HG02763 (cell line): ENCODE results near the gene HLA-B.

ENCODE experiments used
- ATAC-seq: cut with Tn5 transposase; IDR thresholded peaks from one replicate; pipeline ENCODE4 v1.9.1; 2021; ENCODE audit warnings: mild to moderate bottlenecking, moderate library complexity; ENCODE audit not compliant: unreplicated experiment

HLA-B gene

DNA sequence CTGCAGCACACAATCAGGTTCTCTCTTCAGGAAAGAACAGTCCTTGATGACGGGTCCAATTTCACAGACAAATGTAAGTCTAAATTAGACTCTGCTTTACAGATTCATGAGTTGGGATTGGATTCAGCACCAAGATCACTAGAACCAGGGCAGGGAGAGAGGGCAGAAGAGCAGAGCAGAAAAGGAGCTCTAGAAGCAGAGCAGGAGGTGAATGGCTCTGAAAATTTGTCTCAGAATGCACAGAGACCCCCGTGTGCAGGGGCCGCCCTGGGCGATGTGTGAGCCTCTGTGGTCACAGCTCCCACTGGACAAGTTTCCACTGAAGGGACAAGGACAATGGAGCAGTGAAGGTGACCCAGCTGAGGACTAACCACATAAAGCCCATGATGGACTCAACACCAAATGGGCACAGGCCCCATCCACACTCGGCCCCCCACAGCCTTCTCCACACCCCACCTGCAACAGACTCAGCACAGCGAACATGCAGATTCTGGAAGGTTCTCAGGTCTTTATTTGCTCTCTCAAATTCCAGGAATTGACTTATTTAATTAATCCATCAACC is 3.5 kb downstream of the HLA-B start:
- no peak for ATAC-seq

DNA sequence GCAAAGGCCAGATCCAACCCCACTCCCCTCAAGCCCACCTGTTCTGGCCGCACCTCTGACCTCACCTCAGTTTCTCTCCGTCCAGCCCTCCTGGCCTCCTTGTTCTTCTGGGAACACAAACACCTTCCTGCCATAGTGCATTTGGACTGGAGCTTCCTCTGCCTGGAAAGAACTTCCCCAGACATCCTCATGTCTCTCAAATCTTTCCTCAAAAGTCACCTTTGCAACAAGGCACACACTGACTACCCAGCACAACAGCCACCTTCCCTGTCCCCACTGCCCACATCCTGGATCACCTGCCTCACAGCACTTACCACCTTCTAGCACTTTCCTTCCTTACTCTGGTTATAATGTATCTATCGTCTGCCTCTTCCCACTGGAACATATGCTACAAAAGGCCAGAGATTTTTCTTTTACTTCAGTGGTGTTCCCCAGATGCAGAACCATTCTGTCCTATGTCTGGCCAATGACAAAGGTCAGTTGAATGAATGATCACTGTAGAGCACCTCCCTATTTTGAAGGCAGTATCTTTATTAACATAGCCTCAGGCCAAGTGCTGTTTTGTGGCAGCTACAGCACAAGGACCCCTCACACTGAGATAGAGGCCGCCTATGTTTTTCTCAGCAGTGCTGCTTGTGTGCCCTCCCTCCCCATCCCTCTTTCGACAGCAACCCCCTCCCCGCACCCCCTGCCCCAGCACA is 4.1 kb downstream of the HLA-B start:
- no peak for ATAC-seq

GRCh38 chr6:31352310-31352682 is 4.7 kb downstream of the HLA-B start:
- no peak for ATAC-seq

DNA sequence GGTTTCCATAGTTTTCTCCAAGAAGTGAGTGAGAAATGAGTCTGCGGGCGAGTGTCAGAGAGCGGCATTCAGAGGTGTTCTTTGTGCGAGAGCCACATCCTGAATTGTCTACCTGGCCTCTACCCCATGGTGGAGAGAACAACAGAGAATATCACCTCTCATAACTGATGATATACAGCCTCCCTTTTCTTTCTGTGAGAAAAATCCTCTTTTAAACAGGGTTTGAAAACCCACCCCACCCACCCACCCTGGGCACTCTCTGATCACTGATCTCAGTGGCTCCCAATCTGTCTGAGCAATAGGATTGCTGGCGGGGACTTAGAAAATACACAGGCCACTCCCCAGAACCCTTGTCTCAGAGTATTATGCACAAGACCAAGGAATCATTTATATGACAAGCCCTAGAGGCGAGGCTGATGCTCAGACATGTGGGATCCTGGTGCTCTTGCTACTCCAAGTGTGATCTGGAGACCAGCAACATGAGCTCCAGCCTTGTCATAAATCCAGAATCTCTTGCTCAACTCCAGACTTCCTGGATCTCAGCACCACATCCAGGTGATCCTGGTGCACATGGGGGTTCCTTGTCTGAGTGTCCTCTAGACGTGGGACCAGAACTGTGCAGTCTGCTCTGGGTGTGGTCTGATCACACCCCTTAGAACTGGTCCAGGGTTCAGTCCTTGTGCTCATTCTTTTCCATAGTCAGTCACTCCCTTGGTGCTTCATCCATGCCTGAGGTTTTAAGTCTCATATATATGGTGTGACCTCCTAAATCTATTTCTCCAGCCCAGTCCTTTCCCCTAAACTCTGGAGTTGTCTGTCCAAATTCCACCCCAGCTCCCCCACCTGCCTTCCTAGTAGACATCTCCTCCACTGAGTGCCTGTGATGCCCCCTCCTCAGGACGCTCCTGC is 5.3 kb downstream of the HLA-B start:
- ATAC-seq: no peak

DNA sequence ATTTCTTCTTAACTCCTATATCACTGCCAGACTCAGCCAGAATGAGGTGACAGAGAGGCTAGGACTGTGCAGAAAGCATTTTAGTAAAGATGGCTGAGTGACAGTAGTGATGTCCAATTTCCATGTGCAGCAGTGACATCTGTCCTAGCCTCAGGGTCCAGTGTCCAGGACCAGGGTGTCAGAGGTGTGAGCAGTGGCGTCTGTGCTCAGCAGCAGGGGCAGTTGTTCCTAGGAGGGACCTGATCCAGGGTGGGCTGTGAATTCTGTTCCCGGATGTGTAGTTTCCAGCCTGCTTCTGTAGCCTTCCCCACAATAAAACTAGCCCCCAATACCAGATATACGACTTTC is 6.0 kb downstream of the HLA-B start:
- no peak for ATAC-seq

DNA sequence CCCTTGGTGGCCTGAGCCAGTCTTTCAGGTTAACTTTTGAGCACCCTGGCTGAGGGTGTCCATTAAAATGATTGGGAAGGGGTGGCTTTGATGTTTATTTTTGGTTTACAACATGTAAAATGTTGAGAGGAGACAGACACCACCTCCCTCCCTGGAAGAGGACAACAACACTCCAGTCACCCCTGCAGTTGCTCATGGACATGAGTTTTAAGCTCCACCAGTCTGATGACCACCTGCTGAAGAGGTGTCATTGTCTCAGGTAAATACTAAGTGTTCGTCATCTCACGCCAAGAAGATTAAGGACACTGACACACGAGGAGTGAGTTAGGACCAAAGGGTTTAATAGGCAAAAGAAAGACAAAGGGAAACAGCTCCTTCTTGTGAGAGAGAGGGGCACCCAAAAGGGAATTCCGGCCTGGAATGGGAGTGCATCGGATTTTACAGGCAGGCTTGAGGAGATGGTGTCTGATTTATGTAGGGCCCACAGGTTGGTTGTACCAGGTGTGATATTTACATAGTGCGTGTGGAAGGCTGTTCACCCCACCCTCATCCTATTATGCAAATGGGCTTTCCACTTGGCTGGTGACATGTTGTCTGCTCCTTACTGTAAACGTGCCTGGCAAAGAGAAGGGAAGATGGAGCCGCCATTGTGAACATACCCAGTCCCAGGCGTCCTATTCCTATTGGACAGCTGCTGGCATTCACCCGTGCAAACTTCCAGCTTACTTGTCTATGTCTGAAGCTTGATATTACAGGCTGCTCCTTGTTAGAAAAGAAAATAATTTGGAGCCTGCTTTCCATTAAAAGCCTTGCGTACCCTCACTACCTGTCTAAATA is 6.6 kb downstream of the HLA-B start:
- ATAC-seq: no peak

DNA sequence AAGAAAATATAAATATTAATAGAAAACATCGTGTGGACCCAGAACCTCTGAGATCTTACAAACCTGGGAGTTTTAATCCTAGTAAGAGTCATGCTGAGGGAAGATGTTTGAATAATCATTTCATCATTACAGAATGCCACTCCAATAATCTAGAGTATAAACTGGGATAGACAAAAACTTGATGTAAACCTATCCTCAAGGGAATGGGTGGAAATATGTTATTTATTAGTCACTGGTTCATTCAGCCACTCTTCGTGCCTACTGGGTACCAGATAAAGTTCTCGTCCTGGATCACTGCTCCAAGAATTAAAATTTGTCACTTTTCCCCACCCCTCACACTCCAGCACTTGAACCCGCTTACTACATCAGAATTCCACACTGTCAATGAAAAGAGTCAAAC is 7.7 kb downstream of the HLA-B start:
- ATAC-seq: no peak

DNA sequence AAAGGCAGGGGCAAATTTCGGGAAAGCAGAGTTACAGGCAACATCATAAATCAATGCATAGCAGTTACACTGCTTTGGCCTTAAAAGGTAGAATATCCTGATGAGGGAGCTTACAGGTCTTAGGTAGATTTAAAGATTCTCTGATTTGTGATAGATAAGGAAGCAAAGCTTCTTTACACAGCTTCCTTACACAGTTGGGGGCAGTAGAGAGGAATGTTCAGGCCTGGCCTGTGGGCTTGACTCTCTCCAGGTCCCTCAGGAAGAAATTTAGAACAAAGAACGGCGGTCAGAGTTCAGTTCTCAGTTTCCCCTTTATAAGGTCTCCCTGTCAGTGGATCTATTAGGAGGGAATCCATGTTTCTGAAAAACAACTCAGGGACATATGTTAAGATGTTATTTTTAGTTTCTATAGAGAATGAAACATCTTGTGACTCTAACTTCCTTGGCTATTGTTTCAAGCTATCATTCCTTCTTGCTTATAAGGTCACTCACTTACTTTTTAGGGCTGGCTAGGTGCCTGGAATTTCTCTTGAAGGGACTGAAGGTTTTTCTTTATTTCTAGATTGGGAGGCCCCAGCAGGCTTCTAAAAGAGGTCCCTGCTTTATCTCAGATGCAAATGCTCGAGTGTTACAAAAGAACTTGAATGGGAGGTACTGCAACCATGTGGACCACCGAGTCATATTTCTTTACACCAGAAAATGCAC is 11.8 kb downstream of the HLA-B start:
- ATAC-seq: no peak

GRCh38 chr6:31340228-31340627 is 16.8 kb downstream of the HLA-B start:
- ATAC-seq: no peak

- ATAC-seq: no peak
Observed at GRCh38 chr6:31339210-31339609, 17.8 kb downstream of the HLA-B start.

GRCh38 chr6:31336896-31337496 is 20.0 kb downstream of the HLA-B start:
- ATAC-seq: no peak

DNA sequence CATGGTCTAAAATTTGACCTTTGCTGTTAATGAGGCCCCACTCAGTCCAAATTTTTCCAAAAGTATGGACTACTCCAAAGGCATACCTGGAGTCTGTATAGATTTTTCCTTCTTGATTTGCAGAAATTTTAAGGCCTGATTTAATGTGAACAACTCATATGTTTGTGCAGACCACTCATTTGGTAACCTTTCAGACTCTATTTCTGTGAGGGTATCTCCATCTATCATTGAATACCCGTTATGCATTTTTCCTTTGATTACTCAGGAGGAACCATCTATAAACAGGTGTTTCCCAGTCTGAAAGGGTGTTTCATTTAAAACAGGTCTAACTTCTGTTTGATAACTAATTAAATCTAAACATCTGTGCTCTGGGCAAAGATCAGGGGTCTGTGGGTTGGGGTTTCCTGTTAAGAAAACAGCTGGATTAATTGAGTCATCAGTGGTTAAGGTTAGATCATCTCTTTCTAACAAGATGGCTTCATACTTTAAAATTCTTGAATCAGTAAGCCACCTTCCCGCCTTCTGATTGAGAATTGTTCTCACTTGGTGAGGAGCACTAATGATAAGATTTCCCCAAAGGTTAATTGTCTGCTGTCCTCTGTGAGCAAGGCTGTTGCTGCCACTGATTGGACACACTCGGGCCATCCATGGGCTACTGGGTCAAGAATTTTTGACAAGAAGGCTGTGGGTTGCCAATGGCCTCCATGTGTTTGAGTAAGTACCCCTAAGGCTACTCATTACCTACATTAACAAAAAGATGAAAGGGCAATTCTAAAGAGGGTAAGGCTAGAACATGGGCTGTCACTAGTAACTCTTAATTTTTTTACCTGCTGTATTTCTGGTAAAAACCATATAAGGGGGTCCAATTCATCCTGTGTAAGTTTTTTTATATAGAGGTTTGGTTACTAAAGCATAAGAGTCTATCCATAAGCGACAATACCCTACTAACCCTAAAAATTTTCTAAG is 24.1 kb downstream of the HLA-B start:
- no peak for ATAC-seq

DNA sequence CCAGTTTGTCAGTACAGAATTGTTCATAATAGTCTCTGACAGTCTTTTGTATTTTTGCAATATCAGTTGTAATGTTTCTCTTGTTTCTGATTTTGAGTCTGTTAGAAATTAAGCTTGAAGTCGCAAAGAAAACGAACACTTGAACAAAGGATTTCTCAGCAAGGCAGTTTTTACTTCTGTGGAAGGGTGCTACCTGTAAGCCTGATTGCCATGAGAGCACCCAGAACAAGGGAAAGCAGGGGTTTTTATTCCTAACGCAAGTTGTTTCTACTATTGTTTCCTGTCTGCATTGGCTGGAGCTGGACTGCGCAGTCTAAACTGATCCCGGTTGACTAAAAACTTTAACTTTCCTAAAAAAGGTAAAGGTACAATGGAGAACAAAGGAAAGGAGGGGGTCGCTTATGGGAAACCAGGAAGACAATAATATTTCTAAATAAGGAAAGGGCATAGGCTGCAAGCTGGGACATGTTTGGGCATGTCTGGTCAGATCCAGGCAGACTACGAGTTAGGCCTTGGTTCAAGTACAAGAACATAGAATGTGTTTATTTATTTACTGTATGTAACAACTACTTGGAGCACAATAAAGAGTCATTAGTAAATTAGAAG is 28.5 kb downstream of the HLA-B start:
- ATAC-seq: no peak

DNA sequence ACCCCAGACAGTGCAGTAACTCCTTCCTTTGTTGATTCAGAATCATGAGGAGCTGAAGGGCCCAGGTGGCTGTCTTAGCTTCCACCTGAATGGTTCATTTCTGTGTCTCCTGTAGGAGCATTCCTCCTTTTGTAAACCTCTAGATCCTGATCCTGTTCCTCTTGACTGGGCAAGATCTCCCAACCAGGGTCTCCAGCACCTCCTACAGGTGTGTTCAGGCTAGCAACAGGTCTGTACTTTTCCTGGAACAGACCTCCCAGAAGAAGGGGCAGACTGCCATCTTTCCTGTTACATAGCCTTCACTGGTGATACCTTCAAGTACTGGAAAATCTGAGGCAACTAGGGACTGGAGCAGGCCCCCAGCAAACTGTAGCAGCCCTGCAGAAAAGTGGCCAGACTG is 35.2 kb downstream of the HLA-B start:
- no peak for ATAC-seq

GRCh38 chr6:31321005-31321707 is 35.8 kb downstream of the HLA-B start:
- ATAC-seq: no peak

DNA sequence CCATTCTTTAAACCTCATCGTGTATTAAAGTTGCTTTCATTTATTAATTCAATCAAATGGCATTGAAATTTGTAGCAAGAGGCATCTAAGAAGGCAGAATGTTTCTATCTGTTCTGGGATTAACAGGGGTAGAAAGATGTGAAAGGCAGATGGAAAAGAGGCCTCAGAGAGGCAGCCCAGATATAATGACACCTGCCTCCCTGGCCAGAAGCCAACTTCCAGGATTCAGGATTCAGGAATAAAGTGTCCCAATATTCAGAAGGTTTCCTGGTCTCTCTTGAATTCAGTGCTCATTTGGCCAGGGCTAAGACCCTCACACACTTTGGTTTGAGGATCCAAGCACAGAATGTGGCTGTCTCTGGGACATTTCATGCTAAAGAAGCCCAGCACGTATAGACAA is 39.9 kb downstream of the HLA-B start:
- ATAC-seq: no peak

GRCh38 chr6:31309641-31310040 is 47.3 kb downstream of the HLA-B start:
- ATAC-seq: no peak

GRCh38 chr6:31308845-31309175 is 48.2 kb downstream of the HLA-B start:
- no peak for ATAC-seq
